Stimulated activated CD8-positive, alpha-beta memory T cell treated with anti-CD3 and anti-CD28 coated beads, Interleukin-7, amount 100 ng/mL, for 4 hours (primary cell): ENCODE results near the gene SRPRA.
A peak's percentile ranks its signal among the peaks of the same experiment; 100 is the strongest.
"Not testable (repeated sequence)": the region's sequence is repeated elsewhere in the genome, so short reads cannot be mapped to it uniquely, and the experiment has no call there.

Source experiments
- DNase-seq, 2 donors: peaks; one replicate each; pipeline ENCODE4 v3.0.0-alpha.2; 2020; ENCODE audit warnings: low read depth in 2 of 2

Gene SRPRA

GRCh38 chr11:126282736-126283591 lies 14.3 kb upstream of the SRPRA start, which contains the start of gene TIRAP:
TIRAP (plus strand) TSS chr11:126283093; CDS start chr11:126290895, 7,802 bp downstream.
- peak in 1 of 2 donors; percentile 41 for DNase-seq

- DNase-seq, result peak in 1 of 2 donors; percentile 17
These were observed 13.7 kb upstream of the SRPRA start for GRCh38 chr11:126282361-126282735.

- no peak for DNase-seq
These were observed 13.0 kb upstream of the SRPRA start for GRCh38 chr11:126281666-126282175.

- DNase-seq, result no peak
These were observed 12.6 kb upstream of the SRPRA start for GRCh38 chr11:126281245-126281644.

- DNase-seq, result no peak
These were observed 11.9 kb upstream of the SRPRA start for GRCh38 chr11:126280595-126280994.

GRCh38 chr11:126279191-126279590 lies 10.5 kb upstream of the SRPRA start:
- no peak for DNase-seq

- DNase-seq, result no peak
These were observed 9.1 kb upstream of the SRPRA start for GRCh38 chr11:126277780-126278179.

GRCh38 chr11:126277322-126277721 lies 8.6 kb upstream of the SRPRA start:
- no peak for DNase-seq

GRCh38 chr11:126268361-126268707 lies 361 bp downstream of the SRPRA start:
- DNase-seq, result no peak

GRCh38 chr11:126267650-126268049 lies 1.0 kb downstream of the SRPRA start:
- DNase-seq, result no peak

GRCh38 chr11:126265811-126266210 lies 2.9 kb downstream of the SRPRA start:
- no peak for DNase-seq

GRCh38 chr11:126263489-126263888 lies 5.2 kb downstream of the SRPRA start:
- DNase-seq, result no peak

GRCh38 chr11:126262216-126262615 lies 6.5 kb downstream of the SRPRA start:
- no peak for DNase-seq

- no peak for DNase-seq
These were observed 10.9 kb downstream of the SRPRA start for GRCh38 chr11:126257764-126258163.

GRCh38 chr11:126257144-126257543 lies 11.6 kb downstream of the SRPRA start:
- no peak for DNase-seq

- no peak for DNase-seq
These were observed 12.5 kb downstream of the SRPRA start for GRCh38 chr11:126256216-126256615.

- DNase-seq, result not testable (repeated sequence)
These were observed 13.2 kb downstream of the SRPRA start for GRCh38 chr11:126255507-126255906.

GRCh38 chr11:126254819-126255218 lies 13.9 kb downstream of the SRPRA start:
- DNase-seq, result no peak

GRCh38 chr11:126253265-126253664 lies 15.4 kb downstream of the SRPRA start:
- DNase-seq, result no peak

GRCh38 chr11:126246636-126247035 lies 22.1 kb downstream of the SRPRA start:
- no peak for DNase-seq

GRCh38 chr11:126233391-126233790 lies 35.3 kb downstream of the SRPRA start:
- no peak for DNase-seq

GRCh38 chr11:126232683-126233082 lies 36.0 kb downstream of the SRPRA start:
- DNase-seq, result no peak

GRCh38 chr11:126231725-126232459 lies 36.8 kb downstream of the SRPRA start:
- no peak for DNase-seq
